ENCODE results near the gene LSM14B.
A peak's percentile ranks its signal among the peaks of the same experiment; 100 is the strongest.
"Not testable (repeated sequence)": the region's sequence is repeated elsewhere in the genome, so short reads cannot be mapped to it uniquely, and the experiment has no call there.

The LSM14B gene

GRCh38 chr20:62114894-62115293, 7.4 kb upstream of the LSM14B start:
- no peak for DNase-seq (ENCODE audit: low spot score)

- DNase-seq (ENCODE audit: low spot score) = not testable (repeated sequence)
Observed at GRCh38 chr20:62115800-62116407, 6.4 kb upstream of the LSM14B start.

- DNase-seq (ENCODE audit: low spot score) = no peak
Observed at GRCh38 chr20:62116558-62117361, 5.5 kb upstream of the LSM14B start.

GRCh38 chr20:62117362-62117646, 5.0 kb upstream of the LSM14B start:
- no peak for DNase-seq (ENCODE audit: low spot score)

- DNase-seq (ENCODE audit: low spot score) = no peak
Observed at GRCh38 chr20:62117658-62118057, 4.6 kb upstream of the LSM14B start.

- DNase-seq (ENCODE audit: low spot score) = no peak
Observed at GRCh38 chr20:62118113-62119043, 3.9 kb upstream of the LSM14B start.

- DNase-seq (ENCODE audit: low spot score) = no peak
Observed at GRCh38 chr20:62119115-62119514, 3.2 kb upstream of the LSM14B start.

- DNase-seq (ENCODE audit: low spot score) = no peak
Observed at GRCh38 chr20:62119591-62120364, 2.5 kb upstream of the LSM14B start.

GRCh38 chr20:62120365-62120762, 1.9 kb upstream of the LSM14B start:
- DNase-seq (ENCODE audit: low spot score) = no peak

- no peak for DNase-seq (ENCODE audit: low spot score)
Observed at GRCh38 chr20:62120990-62121775, 1.1 kb upstream of the LSM14B start.

- peak; percentile 74 for DNase-seq (ENCODE audit: low spot score)
Observed at GRCh38 chr20:62122654-62123449, 577 bp downstream of the LSM14B start.

GRCh38 chr20:62123450-62124118, 1.3 kb downstream of the LSM14B start:
- DNase-seq (ENCODE audit: low spot score) = no peak

GRCh38 chr20:62126141-62126540, 3.9 kb downstream of the LSM14B start:
- no peak for DNase-seq (ENCODE audit: low spot score)

GRCh38 chr20:62127799-62128198, 5.5 kb downstream of the LSM14B start:
- DNase-seq (ENCODE audit: low spot score) = no peak

- no peak for DNase-seq (ENCODE audit: low spot score)
Observed at GRCh38 chr20:62128502-62128901, 6.2 kb downstream of the LSM14B start.

- no peak for DNase-seq (ENCODE audit: low spot score)
Observed at GRCh38 chr20:62129731-62130531, 7.7 kb downstream of the LSM14B start.

GRCh38 chr20:62131560-62132320, 9.5 kb downstream of the LSM14B start:
- DNase-seq (ENCODE audit: low spot score) = no peak

GRCh38 chr20:62132421-62132820, 10.1 kb downstream of the LSM14B start:
- DNase-seq (ENCODE audit: low spot score) = no peak

Measured in iPS-NIHi11 (cell line).